Transverse colon (tissue), 4 donors: Measurements from ENCODE around the gene SLC30A9.

Experiments used
- CTCF ChIP-seq, 5 experiments: fragments of 200-600 bp in 3 of 5; fragments of 450-650 bp in 2 of 5; sonication (generic) in 3 of 5; IDR thresholded peaks; 1 replicate in 2 of 5; 2 replicates in 3 of 5; pipeline ENCODE4 v1.5.1; 2016 to 2017; ENCODE audit warnings: antibody characterized with exemption in 5 of 5, inconsistent platforms in 3 of 5, mild to moderate bottlenecking in 2 of 5, moderate library complexity in 1 of 5
- EP300 ChIP-seq: sonication (generic); formaldehyde crosslinking; IDR thresholded peaks from one replicate; pipeline ENCODE4 v1.6.1; 2017; ENCODE audit warnings: antibody characterized with exemption, low read depth
- POLR2A ChIP-seq: fragments of 450-650 bp; IDR thresholded peaks from one replicate; pipeline ENCODE4 v1.6.1; 2016; ENCODE audit warnings: antibody characterized with exemption, mild to moderate bottlenecking, moderate library complexity
- POLR2AphosphoS5 ChIP-seq, 3 donors: sonication (generic); formaldehyde crosslinking; IDR thresholded peaks; one replicate each; pipeline ENCODE4 v1.6.1; 2016; ENCODE audit warnings: antibody characterized with exemption in 3 of 3

GRCh38 chr4:42015438-42015837 is 25.1 kb downstream of the SLC30A9 start:
- no peak for TF ChIP-seq POLR2A
- no peak for TF ChIP-seq CTCF (IDR thresholded peaks at IDR 0.05)
- TF ChIP-seq POLR2AphosphoS5 (IDR thresholded peaks at IDR 0.05), result no peak
- TF ChIP-seq EP300, result no peak
